Astrocyte (in vitro differentiated cells and primary cell): ENCODE data around the gene IQUB. TPM values are rescaled to one million over a fixed set of nuclear protein-coding genes. Genes with fewer than 3 reads are reported as not detected.
A peak's percentile ranks its signal among the peaks of the same experiment; 100 is the strongest.
"Not testable (repeated sequence)": the region's sequence is repeated elsewhere in the genome, so short reads cannot be mapped to it uniquely, and the experiment has no call there.

ENCODE experiments used
- DNase-seq: peaks from one replicate; pipeline ENCODE4 v3.0.0-alpha.2; 2010; ENCODE audit warnings: low read depth
- FAIRE-seq: peaks from 2 replicates; lab custom pipeline; 2011; peaks lifted over from hg19 to GRCh38; lab: Jason Lieb, UNC
- H2AFZ ChIP-seq: 2 replicates; pipeline ENCODE4 v1.6.0; 2012; ENCODE audit warnings: low read depth, low read length, inconsistent platforms
- H3K27ac ChIP-seq: 2 replicates; pipeline ENCODE4 v1.5.1; 2011; ENCODE audit warnings: low read depth, low read length, inconsistent platforms
- H3K27me3 ChIP-seq: 2 replicates; pipeline ENCODE4 v1.6.0; 2011; ENCODE audit warnings: low read length, inconsistent platforms; ENCODE audit not compliant: insufficient read depth
- H3K36me3 ChIP-seq: 2 replicates; pipeline ENCODE4 v1.5.1; 2011; ENCODE audit warnings: low read length, inconsistent platforms; ENCODE audit not compliant: insufficient read depth
- H3K4me1 ChIP-seq: 2 replicates; pipeline ENCODE4 v1.5.1; 2011; ENCODE audit warnings: low read length, inconsistent platforms; ENCODE audit not compliant: insufficient read depth
- H3K4me2 ChIP-seq: 2 replicates; pipeline ENCODE4 v1.6.0; 2012; ENCODE audit warnings: low read length, inconsistent platforms
- H3K4me3 ChIP-seq: 2 replicates; pipeline ENCODE4 v1.5.1; 2011; ENCODE audit warnings: low read depth, mild to moderate bottlenecking, low read length, inconsistent platforms; ENCODE audit not compliant: insufficient read depth
- H3K79me2 ChIP-seq: 2 replicates; pipeline ENCODE4 v1.6.0; 2012; ENCODE audit warnings: mild to moderate bottlenecking, low read length, inconsistent platforms; ENCODE audit not compliant: insufficient read depth
- H3K9ac ChIP-seq: 2 replicates; pipeline ENCODE4 v1.6.0; 2012; ENCODE audit warnings: mild to moderate bottlenecking, low read length, inconsistent platforms
- H3K9me3 ChIP-seq: 2 replicates; pipeline ENCODE4 v1.5.1; 2012; ENCODE audit warnings: low read depth, mild to moderate bottlenecking, low read length, inconsistent platforms; ENCODE audit not compliant: insufficient read depth
- H4K20me1 ChIP-seq: 2 replicates; pipeline ENCODE4 v1.6.0; 2012; ENCODE audit warnings: low read length, inconsistent platforms; ENCODE audit not compliant: insufficient read depth
- H3K27ac Mint-ChIP-seq: one replicate; pipeline ENCODE4 v1.8.0; 2021; ENCODE audit warnings: mild to moderate bottlenecking, mixed read lengths; ENCODE audit not compliant: unreplicated experiment
- H3K27me3 Mint-ChIP-seq: one replicate; pipeline ENCODE4 v1.8.0; 2021; ENCODE audit warnings: low read depth, mixed read lengths; ENCODE audit not compliant: unreplicated experiment
- H3K36me3 Mint-ChIP-seq: one replicate; pipeline ENCODE4 v1.8.0; 2021; ENCODE audit warnings: low read depth, mixed read lengths; ENCODE audit not compliant: unreplicated experiment
- H3K4me1 Mint-ChIP-seq: one replicate; pipeline ENCODE4 v1.8.0; 2021; ENCODE audit warnings: low read depth, mixed read lengths; ENCODE audit not compliant: unreplicated experiment
- H3K4me3 Mint-ChIP-seq: one replicate; pipeline ENCODE4 v1.8.0; 2021; ENCODE audit warnings: mild to moderate bottlenecking, moderate library complexity, mixed read lengths; ENCODE audit not compliant: unreplicated experiment
- H3K9me3 Mint-ChIP-seq: one replicate; pipeline ENCODE4 v1.8.0; 2021; ENCODE audit warnings: mild to moderate bottlenecking, mixed read lengths; ENCODE audit not compliant: unreplicated experiment
- EZH2 ChIP-seq: IDR thresholded peaks from 2 replicates; pipeline ENCODE4 v1.6.1; 2012; ENCODE audit warnings: mild to moderate bottlenecking, low read length, inconsistent platforms; ENCODE audit not compliant: insufficient read depth
- total RNA-seq: library from RNA; stranded (reverse); gene quantifications from 2 replicates; pipeline ENCODE4 v1.2.1, GENCODE V29; 2021
- TF ChIP-seq, protein P1 (sequence below): IDR thresholded peaks from 2 replicates; pipeline ENCODE4 v1.5.1; 2011; ENCODE audit warnings: low read depth, mild to moderate bottlenecking, inconsistent platforms, low read length, moderate library complexity; ENCODE audit not compliant: insufficient read depth

IQUB gene
- total RNA-seq, 1 donor from 2014 or later: 0.59 TPM

DNA sequence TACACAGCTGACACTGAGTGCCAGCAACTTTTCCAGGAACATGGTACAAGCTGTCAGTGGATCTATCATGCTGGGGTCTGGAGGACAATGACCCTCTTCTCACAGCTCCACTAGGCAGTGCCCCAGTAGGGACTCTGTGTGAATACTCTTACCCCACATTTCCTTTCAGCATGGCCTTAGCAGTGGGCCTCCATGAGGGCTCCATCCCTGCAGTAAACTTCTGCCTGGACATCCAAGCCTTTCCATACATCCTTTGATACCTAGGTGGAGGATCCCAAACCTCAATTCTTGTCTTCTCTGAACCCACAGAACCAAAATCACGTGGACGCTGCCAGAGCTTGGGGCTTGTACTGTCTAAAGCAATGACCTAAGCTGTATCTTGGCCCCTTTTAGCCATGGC lies 116.8 kb downstream of the IQUB start:
- Mint-ChIP-seq H3K27me3 (no peaks in the 10 kb centered on the region), H3K4me1 (no peaks in the 10 kb centered on the region), H3K9me3 (peaks cover 10% of the 10 kb centered on the region), H3K4me3 (no peak overlapping the region), H3K36me3 (no peaks in the 10 kb centered on the region), H3K27ac (no peak overlapping the region)
- H3K27ac ChIP-seq: no peak overlapping the region
- no peak overlapping the region for H3K4me3 ChIP-seq
- H4K20me1 ChIP-seq: no peaks in the 10 kb centered on the region
- TF ChIP-seq, protein P1, sequence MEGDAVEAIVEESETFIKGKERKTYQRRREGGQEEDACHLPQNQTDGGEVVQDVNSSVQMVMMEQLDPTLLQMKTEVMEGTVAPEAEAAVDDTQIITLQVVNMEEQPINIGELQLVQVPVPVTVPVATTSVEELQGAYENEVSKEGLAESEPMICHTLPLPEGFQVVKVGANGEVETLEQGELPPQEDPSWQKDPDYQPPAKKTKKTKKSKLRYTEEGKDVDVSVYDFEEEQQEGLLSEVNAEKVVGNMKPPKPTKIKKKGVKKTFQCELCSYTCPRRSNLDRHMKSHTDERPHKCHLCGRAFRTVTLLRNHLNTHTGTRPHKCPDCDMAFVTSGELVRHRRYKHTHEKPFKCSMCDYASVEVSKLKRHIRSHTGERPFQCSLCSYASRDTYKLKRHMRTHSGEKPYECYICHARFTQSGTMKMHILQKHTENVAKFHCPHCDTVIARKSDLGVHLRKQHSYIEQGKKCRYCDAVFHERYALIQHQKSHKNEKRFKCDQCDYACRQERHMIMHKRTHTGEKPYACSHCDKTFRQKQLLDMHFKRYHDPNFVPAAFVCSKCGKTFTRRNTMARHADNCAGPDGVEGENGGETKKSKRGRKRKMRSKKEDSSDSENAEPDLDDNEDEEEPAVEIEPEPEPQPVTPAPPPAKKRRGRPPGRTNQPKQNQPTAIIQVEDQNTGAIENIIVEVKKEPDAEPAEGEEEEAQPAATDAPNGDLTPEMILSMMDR: no peak
- no peak for TF ChIP-seq EZH2
- H3K27me3 ChIP-seq: no peaks in the 10 kb centered on the region
- H3K9ac ChIP-seq: no peak overlapping the region
- no peaks in the 10 kb centered on the region for H3K79me2 ChIP-seq
- no peak for DNase-seq
- no peak for FAIRE-seq
- no peaks in the 10 kb centered on the region for H3K4me1 ChIP-seq
- no peak overlapping the region for H3K4me2 ChIP-seq
- H3K9me3 ChIP-seq: peaks cover 9% of the 10 kb centered on the region
- no peaks in the 10 kb centered on the region for H3K36me3 ChIP-seq
- H2AFZ ChIP-seq: no peak overlapping the region

DNA sequence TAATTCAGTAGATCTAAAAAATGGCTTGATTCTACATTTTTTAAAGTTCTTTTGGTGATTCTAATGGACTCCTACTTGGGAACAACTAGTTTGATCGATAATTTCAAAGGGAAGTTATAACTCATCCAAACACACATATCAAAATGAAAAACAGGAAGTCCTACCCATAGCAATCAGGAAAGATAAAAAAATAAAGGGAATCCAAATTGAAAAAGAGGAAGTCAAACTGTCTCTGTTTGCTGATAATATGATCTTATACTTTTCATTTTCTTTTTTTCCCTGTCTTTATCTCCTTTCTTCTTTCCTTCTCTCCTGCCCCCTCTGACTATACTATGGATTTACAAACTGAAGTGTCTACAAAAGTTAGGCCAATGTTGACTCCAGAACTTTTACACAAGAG lies 118.8 kb downstream of the IQUB start:
- peaks cover 8% of the 10 kb centered on the region for H3K9me3 ChIP-seq
- H3K4me3 Mint-ChIP-seq: no peak overlapping the region
- H3K9ac ChIP-seq: no peak overlapping the region
- H3K27me3 ChIP-seq: no peaks in the 10 kb centered on the region
- no peak overlapping the region for H3K27ac Mint-ChIP-seq
- no peak overlapping the region for H3K4me3 ChIP-seq
- H3K4me1 Mint-ChIP-seq: peaks cover 4% of the 10 kb centered on the region
- H2AFZ ChIP-seq: no peak overlapping the region
- H3K4me2 ChIP-seq: no peak overlapping the region
- H3K9me3 Mint-ChIP-seq: peaks cover 10% of the 10 kb centered on the region
- H4K20me1 ChIP-seq: no peaks in the 10 kb centered on the region
- DNase-seq: no peak
- no peak for TF ChIP-seq EZH2
- TF ChIP-seq, protein P1: no peak
- FAIRE-seq: no peak
- H3K27me3 Mint-ChIP-seq: no peaks in the 10 kb centered on the region
- no peaks in the 10 kb centered on the region for H3K79me2 ChIP-seq
- H3K27ac ChIP-seq: no peak overlapping the region
- H3K4me1 ChIP-seq: peaks cover 4% of the 10 kb centered on the region
- H3K36me3 ChIP-seq: no peaks in the 10 kb centered on the region
- no peaks in the 10 kb centered on the region for H3K36me3 Mint-ChIP-seq

DNA sequence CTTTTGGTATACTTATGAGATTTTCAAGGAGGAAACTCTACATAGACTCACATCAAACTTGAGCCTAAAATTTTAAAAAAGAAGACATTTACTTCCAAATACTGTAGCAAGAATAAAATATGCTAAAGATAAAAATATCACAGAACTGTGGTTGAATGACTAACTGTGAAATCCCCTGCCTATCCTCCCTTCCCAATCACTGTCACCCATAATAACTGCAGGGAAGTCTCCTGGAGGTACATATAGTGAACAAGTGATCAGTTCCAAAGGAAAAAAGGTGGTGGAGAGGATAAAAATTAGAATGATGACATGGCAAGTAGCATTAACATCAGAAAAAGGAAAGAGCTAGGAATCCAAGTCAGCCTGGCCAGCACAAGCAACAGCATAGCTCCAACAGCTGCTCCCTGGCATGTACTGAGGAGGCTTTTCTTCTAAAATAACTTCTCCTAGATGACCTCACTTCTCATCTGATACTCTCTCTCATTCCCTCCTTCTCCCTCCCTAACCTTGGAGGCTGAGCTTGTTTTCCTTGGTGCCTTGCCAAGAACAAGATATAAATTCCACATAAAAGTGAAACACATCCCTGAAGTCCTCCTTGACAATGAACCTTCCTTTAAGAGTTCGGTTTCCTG lies 124.0 kb downstream of the IQUB start:
- H3K27me3 Mint-ChIP-seq: no peaks in the 10 kb centered on the region
- no peaks in the 10 kb centered on the region for H3K36me3 ChIP-seq
- no peak for TF ChIP-seq EZH2
- TF ChIP-seq, protein P1: no peak
- no peak overlapping the region for H3K4me3 ChIP-seq
- DNase-seq (peak; percentile 59), FAIRE-seq (no peak)
- peak overlapping the region; percentile 79 for H3K27ac Mint-ChIP-seq
- H3K79me2 ChIP-seq: no peaks in the 10 kb centered on the region
- no peaks in the 10 kb centered on the region for H3K9me3 ChIP-seq
- H3K4me1 Mint-ChIP-seq: peaks cover 9% of the 10 kb centered on the region
- H3K36me3 Mint-ChIP-seq: no peaks in the 10 kb centered on the region
- peaks cover 7% of the 10 kb centered on the region for H3K4me1 ChIP-seq
- H3K9me3 Mint-ChIP-seq: no peaks in the 10 kb centered on the region
- H3K9ac ChIP-seq: no peak overlapping the region
- no peaks in the 10 kb centered on the region for H4K20me1 ChIP-seq
- no peak overlapping the region for H3K4me3 Mint-ChIP-seq
- no peak overlapping the region for H2AFZ ChIP-seq
- H3K27ac ChIP-seq: no peak overlapping the region
- no peak overlapping the region for H3K4me2 ChIP-seq
- H3K27me3 ChIP-seq: no peaks in the 10 kb centered on the region

DNA sequence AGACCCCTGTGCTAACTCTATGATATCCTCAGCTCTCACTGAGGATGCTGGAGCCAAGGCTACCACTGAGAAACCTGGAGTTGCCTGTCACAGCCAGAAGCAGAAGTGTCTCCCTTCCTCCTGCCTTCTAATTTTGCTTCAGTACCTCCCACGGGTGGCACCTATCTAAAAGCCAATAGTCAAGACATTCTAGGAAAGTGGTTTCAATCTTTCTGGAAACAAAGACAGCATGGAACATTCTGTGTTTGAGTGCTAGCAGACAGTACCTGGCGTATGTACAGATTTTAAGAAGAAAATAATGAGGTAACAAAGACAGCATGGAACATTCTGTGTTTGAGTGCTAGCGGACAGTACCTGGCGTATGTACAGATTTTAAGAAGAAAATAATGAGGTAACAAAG lies 126.4 kb downstream of the IQUB start:
- H3K4me3 ChIP-seq, H3K36me3 Mint-ChIP-seq, H3K4me3 Mint-ChIP-seq, H2AFZ ChIP-seq, H3K4me1 ChIP-seq, H3K27me3 ChIP-seq, H3K9me3 ChIP-seq, H3K27ac ChIP-seq, H3K4me1 Mint-ChIP-seq, H4K20me1 ChIP-seq, H3K27me3 Mint-ChIP-seq, H3K9me3 Mint-ChIP-seq, DNase-seq, H3K9ac ChIP-seq, H3K4me2 ChIP-seq, H3K79me2 ChIP-seq, H3K27ac Mint-ChIP-seq, FAIRE-seq, H3K36me3 ChIP-seq: not testable (repeated sequence)
